Activated CD4-positive, alpha-beta T cell treated with anti-CD3 and anti-CD28 coated beads, Interleukin-2, amount 50 U/mL, for 24 hours (primary cell): ENCODE measurements around the gene C8B.

Experiments used
- DNase-seq, 2 donors: peaks; one replicate each; pipeline ENCODE4 v3.0.0-alpha.2; 2020; ENCODE audit warnings: low read depth in 1 of 2, low spot score in 1 of 2

C8B gene

GRCh38 chr1:56905667-56906066, 60.1 kb downstream of the C8B start:
- DNase-seq = no peak

- no peak for DNase-seq
Observed at GRCh38 chr1:56904663-56905397, 61.0 kb downstream of the C8B start.

GRCh38 chr1:56903778-56904177, 62.0 kb downstream of the C8B start:
- no peak for DNase-seq

GRCh38 chr1:56901716-56902115, 64.1 kb downstream of the C8B start:
- DNase-seq = no peak

DNA sequence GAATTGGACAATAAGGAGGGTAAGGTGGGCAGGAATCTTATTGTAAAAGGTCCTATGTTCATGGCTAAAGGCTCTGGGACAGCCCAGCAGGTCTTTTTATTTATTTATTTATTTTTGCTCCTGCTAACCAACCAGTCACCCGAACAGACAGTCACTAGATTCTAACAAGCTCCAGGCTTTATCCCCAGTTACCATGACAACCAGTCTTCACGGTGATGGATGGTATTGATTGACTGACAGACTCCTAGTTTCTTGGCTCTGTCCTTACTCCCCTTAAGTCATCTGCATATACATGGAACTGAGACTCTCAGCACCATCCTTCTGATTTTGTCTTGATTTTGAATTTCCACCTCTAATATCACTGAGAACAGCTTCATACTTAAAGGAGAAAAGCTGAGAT, 66.9 kb downstream of the C8B start:
- no peak for DNase-seq

DNA sequence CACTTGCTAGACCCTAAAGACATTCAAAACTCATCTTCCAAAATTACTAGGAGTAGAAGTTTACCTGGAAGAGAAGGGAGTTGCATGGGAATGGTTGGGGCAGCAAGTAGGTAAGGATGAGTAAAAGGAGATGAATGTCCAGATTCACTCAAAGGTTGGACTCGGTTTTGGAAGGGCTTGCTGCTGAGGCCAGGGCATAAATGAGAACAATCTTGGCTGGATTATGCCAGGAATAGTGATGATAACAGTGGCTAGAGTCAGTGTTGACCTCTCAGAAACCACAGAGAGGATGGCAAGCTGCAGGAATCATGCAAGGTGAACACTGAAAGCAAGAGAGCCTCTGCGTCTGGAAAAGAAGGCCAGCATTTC, 67.8 kb downstream of the C8B start:
- DNase-seq = no peak

- no peak for DNase-seq
Observed at GRCh38 chr1:56897150-56898004, 68.4 kb downstream of the C8B start.

GRCh38 chr1:56894014-56894413, 71.8 kb downstream of the C8B start:
- no peak for DNase-seq

GRCh38 chr1:56890229-56890628, 75.6 kb downstream of the C8B start:
- no peak for DNase-seq

DNA sequence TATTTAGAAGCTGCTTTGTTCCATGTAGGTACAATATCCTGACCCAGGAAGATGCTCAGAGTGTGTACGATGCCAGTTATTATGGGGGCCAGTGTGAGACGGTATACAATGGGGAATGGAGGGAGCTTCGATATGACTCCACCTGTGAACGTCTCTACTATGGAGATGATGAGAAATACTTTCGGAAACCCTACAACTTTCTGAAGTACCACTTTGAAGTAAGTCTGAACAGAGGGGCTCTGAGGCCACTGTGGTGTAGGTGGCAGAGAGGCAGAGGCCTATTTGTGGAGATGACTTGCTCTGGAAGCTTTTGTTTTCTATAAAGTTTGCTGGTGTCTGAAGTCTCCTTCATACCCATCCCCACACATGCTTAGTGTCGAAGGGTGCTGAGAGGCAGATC, 84.4 kb downstream of the C8B start:
- DNase-seq = no peak

GRCh38 chr1:56880774-56881173, 85.0 kb downstream of the C8B start:
- DNase-seq = no peak
